HAP-1 (cell line): ENCODE data around the gene ABCF2.

Source experiments
- DNase-seq, 2 experiments: peaks; one replicate each; pipeline ENCODE4 v3.0.0-alpha.2; 2016 to 2020; ENCODE audit warnings: low spot score in 2 of 2
- H3K27me3 ChIP-seq: fragments of 250-450 bp; sonication (Bioruptor Pico); 2 replicates; pipeline ENCODE4 v1.5.1; 2020; ENCODE audit warnings: low read depth, mild to moderate bottlenecking, moderate library complexity
- H3K36me3 ChIP-seq: fragments of 250-450 bp; sonication (Bioruptor Pico); replicated peaks from 2 replicates; pipeline ENCODE4 v1.5.1; 2020; ENCODE audit warnings: mild to moderate bottlenecking
- H3K4me1 ChIP-seq: fragments of 250-450 bp; sonication (Bioruptor Pico); 2 replicates; pipeline ENCODE4 v1.5.1; 2020; ENCODE audit warnings: mild to moderate bottlenecking
- H3K4me3 ChIP-seq: fragments of 250-450 bp; sonication (Bioruptor Pico); 2 replicates; pipeline ENCODE4 v1.5.1; 2020; ENCODE audit warnings: mild to moderate bottlenecking, moderate library complexity
- H3K9me3 ChIP-seq: fragments of 250-450 bp; sonication (Bioruptor Pico); 2 replicates; pipeline ENCODE4 v1.5.1; 2020; ENCODE audit warnings: mild to moderate bottlenecking, moderate library complexity
- in situ Hi-C: fragments of 300-500 bp; cut with MboI; formaldehyde crosslinking; loops from 3 replicates; pipeline ENCODE4 v1.14.3; 2020; ENCODE audit warnings: low sequenced_read_pairs, inconsistent platforms, mixed read lengths

Gene ABCF2

GRCh38 chr7:151167197-151167961 lies 59.6 kb downstream of the ABCF2 start, which contains the start of gene GBX1:
Gene GBX1 (minus strand): TSS chr7:151167694. CDS start chr7:151167548, 146 bp downstream.
- Histone ChIP-seq H3K9me3 (no peaks in the 10 kb centered on the region), H3K27me3 (peaks cover 40% of the 10 kb centered on the region), H3K36me3 (no peaks in the 10 kb centered on the region), H3K4me1 (no peaks in the 10 kb centered on the region), H3K4me3 (peak within 1 kb of the TSS; percentile 41)
- peak in 1 of 2 experiments; percentile 70 for DNase-seq
- in situ Hi-C loops: no loop called here

- peaks cover 42% of the 10 kb centered on the region for H3K27me3 ChIP-seq
- H3K4me1 ChIP-seq: no peaks in the 10 kb centered on the region
- no peaks in the 10 kb centered on the region for H3K36me3 ChIP-seq
- DNase-seq: peak in 1 of 2 experiments; percentile 41
- peak overlapping the region; percentile 41 for H3K4me3 ChIP-seq
- no peaks in the 10 kb centered on the region for H3K9me3 ChIP-seq
- in situ Hi-C loops: no loop called here
These were observed 60.3 kb downstream of the ABCF2 start for GRCh38 chr7:151166629-151167196.
